SU-DHL-6 (cell line): ENCODE data around the gene NRGN.

ENCODE experiments used
- H2AFZ ChIP-seq: fragments of 200-600 bp; sonication (generic); 2 replicates; pipeline ENCODE4 v1.6.1; 2014; ENCODE audit warnings: low read depth, mild to moderate bottlenecking, moderate library complexity, mixed read lengths, antibody characterized with exemption, low read length; ENCODE audit not compliant: severe bottlenecking
- H3F3A ChIP-seq: fragments of 200-600 bp; shearing (Covaris generic); 2 replicates; pipeline ENCODE4 v1.6.0; 2016; ENCODE audit warnings: antibody characterized with exemption, mild to moderate bottlenecking; ENCODE audit not compliant: insufficient read depth
- H3K27ac ChIP-seq: fragments of 200-600 bp; sonication (generic); 2 replicates; pipeline ENCODE4 v1.5.1; 2016; ENCODE audit warnings: low read depth, mild to moderate bottlenecking, low read length, moderate library complexity, mixed read lengths
- H3K27me3 ChIP-seq: fragments of 200-600 bp; sonication (generic), shearing (Covaris generic); 2 replicates; pipeline ENCODE4 v1.6.0; 2014; ENCODE audit warnings: mild to moderate bottlenecking, low read length
- H3K36me3 ChIP-seq: fragments of 200-600 bp; sonication (generic); 2 replicates; pipeline ENCODE4 v1.6.1; 2014; ENCODE audit warnings: mild to moderate bottlenecking, low read length, mixed read lengths
- H3K4me2 ChIP-seq: fragments of 300-600, 200-600 bp; shearing (Covaris generic), sonication (generic); 2 replicates; pipeline ENCODE4 v1.6.0; 2014; ENCODE audit warnings: low read length, low read depth, mild to moderate bottlenecking; ENCODE audit not compliant: poor library complexity, severe bottlenecking
- H3K4me3 ChIP-seq: fragments of 200-600 bp; sonication (generic); 2 replicates; pipeline ENCODE4 v1.5.1; 2014; ENCODE audit warnings: antibody characterized with exemption, low read length, mild to moderate bottlenecking, mixed read lengths; ENCODE audit not compliant: insufficient read depth, poor library complexity, severe bottlenecking
- H3K79me2 ChIP-seq: fragments of 200-600 bp; sonication (generic); 2 replicates; pipeline ENCODE4 v1.6.1; 2014; ENCODE audit warnings: mild to moderate bottlenecking, low read length, moderate library complexity; ENCODE audit not compliant: insufficient read depth
- H3K9ac ChIP-seq: fragments of 200-600 bp; sonication (generic); 2 replicates; pipeline ENCODE4 v1.7.0; 2014; ENCODE audit warnings: mild to moderate bottlenecking, low read length
- H3K9me2 ChIP-seq: fragments of 200-600 bp; sonication (generic); replicated peaks from 2 replicates; pipeline ENCODE4 v1.6.1; 2014; ENCODE audit warnings: low read length; ENCODE audit not compliant: insufficient read depth
- H3K9me3 ChIP-seq: fragments of 200-600 bp; sonication (generic); 2 replicates; pipeline ENCODE4 v1.6.1; 2014; ENCODE audit warnings: low read length, mixed read lengths; ENCODE audit not compliant: insufficient read depth
- H4K20me1 ChIP-seq: fragments of 200-600 bp; sonication (generic); 2 replicates; pipeline ENCODE4 v1.6.1; 2014; ENCODE audit warnings: low read depth, mild to moderate bottlenecking, antibody characterized with exemption, low read length, moderate library complexity, mixed read lengths
- CTCF ChIP-seq: fragments of 200-600 bp; sonication (generic); IDR thresholded peaks from one replicate; pipeline ENCODE4 v1.5.1; 2017; ENCODE audit warnings: antibody characterized with exemption, mild to moderate bottlenecking, low read length, moderate library complexity; ENCODE audit not compliant: insufficient read depth, poor library complexity, severe bottlenecking
- EZH2phosphoT487 ChIP-seq: fragments of 200-600 bp; sonication (generic), shearing (Covaris generic); conservative IDR thresholded peaks from 2 replicates; pipeline ENCODE4 v1.6.1; 2018; ENCODE audit warnings: mild to moderate bottlenecking, antibody characterized with exemption, low read length, moderate library complexity, mixed read lengths

The NRGN gene

GRCh38 chr11:124740277-124740882 lies 638 bp downstream of the NRGN start:
- Histone ChIP-seq H3K27me3 (no peaks in the 10 kb centered on the region), H3K9me2 (no peaks in the 10 kb centered on the region), H4K20me1 (no peaks in the 10 kb centered on the region), H3K79me2 (no peaks in the 10 kb centered on the region), H3K4me2 (peak overlapping the region; percentile 57), H3K9me3 (no peaks in the 10 kb centered on the region), H3F3A (peaks cover 8% of the 10 kb centered on the region; the same call in 1 of the 2 replicates), H3K36me3 (no peaks in the 10 kb centered on the region), H3K9ac (peak overlapping the region; percentile 64), H3K4me3 (peak overlapping the region; percentile 72), H3K27ac (no peak overlapping the region), H2AFZ (peak overlapping the region; percentile 82)
- TF ChIP-seq CTCF (peak; percentile 29), EZH2phosphoT487 (no peak)

- TF ChIP-seq EZH2phosphoT487 (no peak), CTCF (no peak)
- Histone ChIP-seq H3K36me3 (no peaks in the 10 kb centered on the region), H3F3A (peaks cover 8% of the 10 kb centered on the region; the same call in 1 of the 2 replicates), H3K4me3 (no peak overlapping the region), H2AFZ (no peak overlapping the region), H3K4me2 (no peak overlapping the region), H3K9me3 (no peaks in the 10 kb centered on the region), H4K20me1 (no peaks in the 10 kb centered on the region), H3K27ac (no peak overlapping the region), H3K9me2 (no peaks in the 10 kb centered on the region), H3K27me3 (no peaks in the 10 kb centered on the region), H3K9ac (no peak overlapping the region), H3K79me2 (no peaks in the 10 kb centered on the region)
Measured at GRCh38 chr11:124742555-124742954, 2.8 kb downstream of the NRGN start.

- H4K20me1 ChIP-seq = no peaks in the 10 kb centered on the region
- H3K4me2 ChIP-seq = no peak overlapping the region
- H3K9ac ChIP-seq = no peak overlapping the region
- no peaks in the 10 kb centered on the region for H3K79me2 ChIP-seq
- TF ChIP-seq EZH2phosphoT487 = no peak
- TF ChIP-seq CTCF = no peak
- H3K27ac ChIP-seq = no peak overlapping the region
- H3K4me3 ChIP-seq = no peak overlapping the region
- no peaks in the 10 kb centered on the region for H3K27me3 ChIP-seq
- no peak overlapping the region for H2AFZ ChIP-seq
- no peaks in the 10 kb centered on the region for H3K9me3 ChIP-seq
- H3F3A ChIP-seq = peaks cover 8% of the 10 kb centered on the region; the same call in 1 of the 2 replicates
- H3K36me3 ChIP-seq = no peaks in the 10 kb centered on the region
- no peaks in the 10 kb centered on the region for H3K9me2 ChIP-seq
Measured at GRCh38 chr11:124743050-124743449, 3.3 kb downstream of the NRGN start.
